Measurements from ENCODE around the gene CRIP1. TPM values are rescaled to one million over a fixed set of nuclear protein-coding genes. Genes with fewer than 3 reads are reported as not detected.

CRIP1 gene
- total and polyA plus RNA-seq, 2 donors (not counting 1 experiment from before 2014, with no cell fraction given), result 210 to 563 TPM

- H3K9me3 Mint-ChIP-seq (ENCODE audit: insufficient read depth), result no peaks in the 10 kb centered on the region
- ChIA-PET CTCF (interaction anchor here (0.6 to 2.4 kb wide), 2 partner anchors 38 to 79 kb away, joined by 3 to 9 read pairs; no protein-coding TSS in a partner anchor), POLR2A (no interaction called here)
- no peaks in the 10 kb centered on the region for H3K27me3 Mint-ChIP-seq
- peaks cover 0 to 30% of the 10 kb centered on the region in 2 experiments for H3K36me3 ChIP-seq (replicated peaks in 1 of 2; ENCODE audit: control extremely low read depth in 1 of 2, control insufficient read depth in 1 of 2, extremely low read depth in 1 of 2, insufficient read depth in 2 of 2, low read length in 1 of 2)
- H4K20me1 ChIP-seq (ENCODE audit: control insufficient read depth, insufficient read depth, low read length, poor library complexity, severe bottlenecking), result peaks cover 38% of the 10 kb centered on the region
- H3K4me2 ChIP-seq (replicated peaks; ENCODE audit: low read depth, low read length, poor library complexity, severe bottlenecking), result no peak overlapping the region
- no peak overlapping the region for H3K27ac Mint-ChIP-seq
- H3K9ac ChIP-seq (ENCODE audit: low read length), result no peak overlapping the region
- no peaks in the 10 kb centered on the region for H3K9me3 ChIP-seq (ENCODE audit: control extremely low read depth in 1 of 3, control insufficient read depth in 2 of 3, insufficient read depth in 1 of 3, low read length in 2 of 3)
- no peak for TF ChIP-seq CTCF (IDR thresholded peaks at IDR 0.05)
- TF ChIP-seq EZH2 (IDR thresholded peaks at IDR 0.05; ENCODE audit: borderline replicate concordance, insufficient read depth, low read depth, low read length, poor library complexity, severe bottlenecking), result no peak
- intact Hi-C loops (cut with micrococcal nuclease), result no loop called here
- H3K4me1 Mint-ChIP-seq, result no peaks in the 10 kb centered on the region
- no peak overlapping the region for H3K27ac ChIP-seq (ENCODE audit: low read length in 2 of 2)
- H3K4me3 ChIP-seq (ENCODE audit: control extremely low read depth in 1 of 5, extremely low read depth in 1 of 5, insufficient read depth in 1 of 5, low read depth in 2 of 5, low read length in 4 of 5), result no peak overlapping the region
- H3K4me1 ChIP-seq (ENCODE audit: control insufficient read depth in 2 of 2, insufficient read depth in 2 of 2, low read length in 2 of 2), result no peaks in the 10 kb centered on the region
- H3K27me3 ChIP-seq (replicated peaks in 1 of 4; ENCODE audit: control extremely low read depth in 1 of 4, control insufficient read depth in 3 of 4, insufficient read depth in 4 of 4, low read length in 3 of 4), result no peaks in the 10 kb centered on the region
- 96% methylated on average over 28 of the region's 29 CpGs for WGBS (ENCODE audit: insufficient coverage)
- H3K79me2 ChIP-seq (ENCODE audit: control insufficient read depth, insufficient read depth, low read length), result peaks cover 29% of the 10 kb centered on the region
- no peak overlapping the region for H3K4me3 Mint-ChIP-seq
- ATAC-seq (ENCODE audit: low read depth) (no peak), DNase-seq (no peak)
- H2AFZ ChIP-seq (ENCODE audit: insufficient read depth, low read depth, low read length, poor library complexity, severe bottlenecking), result no peak overlapping the region
Measured at GRCh38 chr14:105450864-105451720, 35.6 kb upstream of the CRIP1 start.

GRCh38 chr14:105452963-105453362 is 33.7 kb upstream of the CRIP1 start:
- DNase-seq (no peak), ATAC-seq (ENCODE audit: low read depth) (no peak)
- CTCF ChIA-PET, result no interaction called here
- Histone ChIP-seq H3K79me2 (ENCODE audit: control insufficient read depth, insufficient read depth, low read length) (peaks cover 11% of the 10 kb centered on the region), H3K27me3 (replicated peaks in 1 of 4; ENCODE audit: control extremely low read depth in 1 of 4, control insufficient read depth in 3 of 4, insufficient read depth in 4 of 4, low read length in 3 of 4) (no peaks in the 10 kb centered on the region), H3K27ac (ENCODE audit: low read length in 2 of 2) (no peak overlapping the region), H3K4me2 (replicated peaks; ENCODE audit: low read depth, low read length, poor library complexity, severe bottlenecking) (no peak overlapping the region), H3K4me3 (ENCODE audit: control extremely low read depth in 1 of 5, extremely low read depth in 1 of 5, insufficient read depth in 1 of 5, low read depth in 2 of 5, low read length in 4 of 5) (no peak overlapping the region), H3K9me3 (ENCODE audit: control extremely low read depth in 1 of 3, control insufficient read depth in 2 of 3, insufficient read depth in 1 of 3, low read length in 2 of 3) (no peaks in the 10 kb centered on the region), H3K36me3 (replicated peaks in 1 of 2; ENCODE audit: control extremely low read depth in 1 of 2, control insufficient read depth in 1 of 2, extremely low read depth in 1 of 2, insufficient read depth in 2 of 2, low read length in 1 of 2) (peaks cover 0 to 42% of the 10 kb centered on the region in 2 experiments), H4K20me1 (ENCODE audit: control insufficient read depth, insufficient read depth, low read length, poor library complexity, severe bottlenecking) (peaks cover 33% of the 10 kb centered on the region), H3K9ac (ENCODE audit: low read length) (no peak overlapping the region), H2AFZ (ENCODE audit: insufficient read depth, low read depth, low read length, poor library complexity, severe bottlenecking) (no peak overlapping the region), H3K4me1 (ENCODE audit: control insufficient read depth in 2 of 2, insufficient read depth in 2 of 2, low read length in 2 of 2) (no peaks in the 10 kb centered on the region)
- no peak overlapping the region for H3K27ac Mint-ChIP-seq
- H3K4me3 Mint-ChIP-seq, result no peak overlapping the region
- H3K27me3 Mint-ChIP-seq, result no peaks in the 10 kb centered on the region
- H3K4me1 Mint-ChIP-seq, result no peaks in the 10 kb centered on the region
- 86% methylated on average over 13 of the region's 14 CpGs for WGBS (ENCODE audit: insufficient coverage)
- intact Hi-C loops (cut with micrococcal nuclease), result no loop called here
- TF ChIP-seq EZH2 (IDR thresholded peaks at IDR 0.05; ENCODE audit: borderline replicate concordance, insufficient read depth, low read depth, low read length, poor library complexity, severe bottlenecking) (no peak), CTCF (IDR thresholded peaks at IDR 0.05) (no peak)
- H3K9me3 Mint-ChIP-seq (ENCODE audit: insufficient read depth), result no peaks in the 10 kb centered on the region
- POLR2A ChIA-PET, result no interaction called here
